Measurements from ENCODE around the gene NFATC2.

The NFATC2 gene

DNA sequence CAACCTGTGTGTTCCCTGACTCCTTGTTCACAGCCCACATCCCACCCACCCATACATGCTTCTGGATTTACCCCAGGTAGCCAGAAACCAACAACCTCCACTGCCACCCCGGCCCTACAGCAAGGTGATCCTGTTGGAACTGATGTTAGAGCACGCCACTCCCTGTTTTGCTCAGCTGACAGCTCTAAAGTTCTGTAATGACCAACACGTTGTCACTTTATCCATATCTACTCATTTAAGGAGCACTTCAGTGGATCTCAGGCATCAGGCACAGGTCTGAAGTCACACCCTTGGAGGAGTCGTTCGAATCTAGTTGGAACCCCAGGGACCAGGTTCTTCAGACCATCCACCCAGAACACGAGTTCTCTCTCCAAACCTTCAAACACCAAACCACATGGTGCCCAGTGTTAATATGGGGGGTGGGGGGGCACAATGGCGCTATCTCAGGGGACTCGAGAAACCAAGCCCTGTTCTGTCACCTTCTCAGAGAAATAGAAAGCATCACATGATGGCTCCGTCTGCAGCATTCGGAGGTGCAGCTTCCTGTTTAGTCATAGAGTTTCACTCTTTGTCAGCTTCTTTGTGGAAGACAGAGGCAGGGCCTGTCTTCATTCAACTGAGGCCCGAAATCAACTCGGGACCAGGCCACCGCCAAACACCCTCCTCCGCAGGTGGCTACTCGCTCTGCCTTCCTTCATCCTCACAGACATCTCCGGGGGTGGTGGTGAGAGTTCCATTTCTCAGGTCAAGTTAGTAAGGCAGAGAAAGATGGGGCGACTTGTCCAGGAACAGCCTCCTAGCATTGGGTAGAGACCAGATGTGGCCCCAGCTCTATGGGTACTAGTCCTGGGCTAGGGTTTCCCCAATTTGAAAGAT lies 142.2 kb downstream of the NFATC2 start:
- no peak for DNase-seq
- TF ChIP-seq GATA1 (IDR thresholded peaks at IDR 0.05; ENCODE audit: low read depth, low read length) (no peak), POLR2A (IDR thresholded peaks at IDR 0.05; ENCODE audit: low read length) (no peak)

GRCh38 chr20:51399006-51399890 lies 143.3 kb downstream of the NFATC2 start:
- TF ChIP-seq GATA1 (IDR thresholded peaks at IDR 0.05; ENCODE audit: low read depth, low read length): no peak
- TF ChIP-seq POLR2A (IDR thresholded peaks at IDR 0.05; ENCODE audit: low read length): no peak

DNA sequence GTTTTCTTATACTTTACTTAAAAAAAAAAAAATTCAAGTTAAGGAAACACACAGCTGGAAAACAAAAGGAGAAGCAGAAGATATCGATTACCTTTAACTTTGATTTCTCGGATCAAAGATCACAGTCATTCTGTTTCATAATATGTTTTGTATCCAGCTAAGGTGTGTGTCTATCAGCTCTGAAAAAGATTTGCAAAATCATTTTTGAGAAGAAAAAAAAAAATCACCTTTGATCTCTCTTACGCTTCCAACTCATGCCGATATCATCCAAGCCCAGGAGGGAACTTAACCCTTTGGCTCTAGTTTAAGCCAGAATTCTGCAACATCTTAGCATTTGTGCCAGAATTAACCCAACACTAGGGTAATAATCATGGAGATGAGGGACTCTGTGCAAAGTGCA lies 144.0 kb downstream of the NFATC2 start:
- TF ChIP-seq POLR2A (IDR thresholded peaks at IDR 0.05; ENCODE audit: low read length): no peak
- no peak for DNase-seq

More at GRCh38 chr20:51399006-51399890, 143.3 kb downstream of the NFATC2 start:
- DNase-seq: no peak

DNA sequence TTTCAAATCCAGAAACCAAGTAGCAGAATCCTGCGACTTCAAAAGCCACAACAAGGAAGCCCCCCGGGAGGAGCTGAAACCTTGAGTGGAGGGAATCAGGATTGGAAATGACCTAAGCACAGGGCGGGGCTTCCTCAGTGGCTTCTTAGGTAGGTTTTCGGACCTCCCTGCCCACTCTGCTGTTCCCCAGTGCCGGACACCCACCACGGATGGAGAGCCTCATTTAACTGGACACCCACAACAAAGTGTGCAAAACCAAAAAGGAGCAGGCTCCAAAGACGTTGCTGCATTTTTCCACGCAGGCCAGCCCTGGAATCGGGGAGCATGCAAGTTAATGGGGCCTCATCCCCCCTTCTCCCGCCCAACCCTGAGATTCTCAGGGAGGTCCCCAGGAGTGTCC lies 144.4 kb downstream of the NFATC2 start:
- no peak for DNase-seq

DNA sequence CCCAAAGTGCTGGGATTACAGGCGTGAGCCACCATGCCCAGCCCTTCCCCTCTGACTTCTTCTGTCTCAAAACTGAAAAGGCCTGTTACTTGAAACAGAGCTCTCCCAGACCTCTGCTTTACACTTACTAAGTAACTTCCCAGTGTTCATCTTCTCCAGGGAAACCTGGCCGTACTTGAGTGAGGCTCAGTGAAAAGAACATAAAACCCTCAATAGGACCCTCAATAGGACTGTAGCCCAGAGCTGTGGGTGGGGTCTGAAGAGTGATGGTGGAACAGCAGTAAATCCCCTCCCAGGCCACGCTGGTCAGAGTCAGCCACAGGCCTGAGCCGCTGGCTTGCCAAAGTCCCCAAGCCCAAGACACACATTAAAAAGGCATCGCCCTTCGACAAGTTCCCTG lies 145.4 kb downstream of the NFATC2 start:
- TF ChIP-seq POLR2A (IDR thresholded peaks at IDR 0.05; ENCODE audit: low read length) (no peak), GATA1 (IDR thresholded peaks at IDR 0.05; ENCODE audit: low read depth, low read length) (no peak)
- DNase-seq: no peak

More for the DNA sequence above, 144.4 kb downstream of the NFATC2 start:
- TF ChIP-seq GATA1 (IDR thresholded peaks at IDR 0.05; ENCODE audit: low read depth, low read length): no peak
- no peak for TF ChIP-seq POLR2A (IDR thresholded peaks at IDR 0.05; ENCODE audit: low read length)

- DNase-seq: no peak
- no peak for TF ChIP-seq GATA1 (IDR thresholded peaks at IDR 0.05; ENCODE audit: low read depth, low read length)
- TF ChIP-seq POLR2A (IDR thresholded peaks at IDR 0.05; ENCODE audit: low read length): no peak
Observed at GRCh38 chr20:51396365-51396909, 146.1 kb downstream of the NFATC2 start.

DNA sequence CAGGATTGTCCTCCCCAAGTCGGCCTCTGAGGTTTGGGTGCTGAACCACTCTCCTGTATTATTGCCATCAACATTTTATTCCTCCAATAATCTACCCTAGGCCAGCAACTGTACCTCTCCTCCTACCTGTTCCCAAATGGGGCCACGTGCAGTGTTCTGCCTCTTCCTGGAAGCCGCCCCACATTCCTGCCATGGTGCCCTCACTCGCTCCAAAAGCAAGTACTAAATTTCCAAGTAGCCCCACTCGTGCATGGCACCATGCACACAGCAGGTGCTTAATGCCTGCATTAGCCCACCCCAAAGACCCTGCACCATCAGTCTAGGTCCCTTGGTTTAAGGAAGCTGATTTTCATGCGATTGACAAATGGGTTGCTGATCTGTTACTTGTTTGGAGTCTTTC lies 147.8 kb downstream of the NFATC2 start:
- no peak for TF ChIP-seq GATA1 (IDR thresholded peaks at IDR 0.05; ENCODE audit: low read depth, low read length)
- no peak for TF ChIP-seq POLR2A (IDR thresholded peaks at IDR 0.05; ENCODE audit: low read length)
- no peak for DNase-seq

- no peak for DNase-seq
- TF ChIP-seq GATA1 (IDR thresholded peaks at IDR 0.05; ENCODE audit: low read depth, low read length): no peak
- no peak for TF ChIP-seq POLR2A (IDR thresholded peaks at IDR 0.05; ENCODE audit: low read length)
Observed at GRCh38 chr20:51393571-51393970, 148.9 kb downstream of the NFATC2 start.

DNA sequence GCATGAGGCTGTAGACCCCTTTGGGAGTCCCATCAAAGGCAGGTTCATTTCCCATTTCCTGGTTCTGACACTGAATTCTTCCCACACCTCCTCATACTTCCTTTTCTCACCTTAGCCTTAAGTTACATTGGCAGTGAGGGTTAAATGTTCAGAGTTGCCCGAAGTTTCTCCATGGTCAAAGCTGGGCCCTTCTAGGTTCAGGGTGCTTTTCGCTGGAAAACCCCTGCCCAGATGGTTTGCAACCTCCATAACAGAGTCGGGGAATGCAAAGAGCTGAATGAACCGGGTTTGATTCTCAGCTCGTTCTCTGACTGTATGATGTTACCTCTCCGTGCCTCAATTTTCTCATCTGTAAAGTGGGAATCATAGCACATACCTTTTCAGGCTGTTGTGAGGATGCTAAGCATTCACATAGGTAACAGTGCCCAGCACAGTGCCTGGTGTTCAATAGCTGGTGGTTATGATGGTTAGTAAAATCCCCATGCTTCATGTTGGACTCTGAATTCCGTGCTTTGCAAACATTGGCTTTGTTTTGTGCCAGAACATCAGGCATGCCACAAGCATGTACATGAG lies 149.8 kb downstream of the NFATC2 start:
- no peak for DNase-seq
- TF ChIP-seq GATA1 (IDR thresholded peaks at IDR 0.05; ENCODE audit: low read depth, low read length): no peak
- no peak for TF ChIP-seq POLR2A (IDR thresholded peaks at IDR 0.05; ENCODE audit: low read length)

- DNase-seq: no peak
- TF ChIP-seq POLR2A (IDR thresholded peaks at IDR 0.05; ENCODE audit: low read length) (no peak), GATA1 (IDR thresholded peaks at IDR 0.05; ENCODE audit: low read depth, low read length) (no peak)
Observed at GRCh38 chr20:51391926-51392325, 150.6 kb downstream of the NFATC2 start.

DNA sequence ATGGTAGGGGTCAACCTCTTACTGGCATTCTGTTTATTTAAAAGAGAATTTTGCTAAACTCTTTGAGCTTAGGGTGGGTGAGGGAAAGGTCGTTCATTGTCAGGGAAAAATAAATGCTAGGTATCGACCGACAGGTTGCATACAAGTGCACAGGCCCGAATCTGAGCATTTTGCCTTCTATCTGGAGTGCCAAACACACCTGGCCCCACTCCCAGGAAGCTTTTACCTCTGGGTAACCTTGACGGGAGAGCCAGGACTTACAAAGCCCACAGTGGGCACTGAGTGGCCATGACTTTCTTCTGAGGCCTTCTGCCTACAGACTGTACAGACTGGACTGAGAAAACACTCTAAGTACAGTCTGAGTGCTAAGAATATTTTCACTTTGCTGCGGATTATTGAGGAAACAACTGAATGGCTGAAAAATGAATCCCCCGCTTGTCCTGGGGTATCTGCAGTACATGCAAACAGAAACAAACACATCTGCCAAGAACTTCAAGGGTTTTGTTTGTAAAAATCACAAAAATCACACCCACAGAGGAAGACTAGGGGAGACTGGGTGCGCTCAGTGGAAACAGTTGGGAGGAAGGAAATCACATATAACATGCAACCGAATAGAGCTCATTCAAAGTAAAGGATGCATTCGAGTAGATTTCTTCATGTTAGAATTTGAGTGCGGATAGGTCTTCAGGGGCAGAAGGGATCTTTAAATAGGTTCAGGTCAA lies 152.8 kb downstream of the NFATC2 start:
- TF ChIP-seq POLR2A (IDR thresholded peaks at IDR 0.05; ENCODE audit: low read length) (no peak), GATA1 (IDR thresholded peaks at IDR 0.05; ENCODE audit: low read depth, low read length) (no peak)

GRCh38 chr20:51388756-51389542 lies 153.6 kb downstream of the NFATC2 start:
- no peak for DNase-seq
- no peak for TF ChIP-seq POLR2A (IDR thresholded peaks at IDR 0.05; ENCODE audit: low read length)
- no peak for TF ChIP-seq GATA1 (IDR thresholded peaks at IDR 0.05; ENCODE audit: low read depth, low read length)

More for the DNA sequence above, 152.8 kb downstream of the NFATC2 start:
- no peak for DNase-seq
